NCI-H774 (cell line): ENCODE measurements around the gene CFAP92.
"Not testable (repeated sequence)": the region's sequence is repeated elsewhere in the genome, so short reads cannot be mapped to it uniquely, and the experiment has no call there.

ENCODE experiments used
- DNase-seq: peaks from one replicate; lab custom pipeline; 2025; lab: John Stamatoyannopoulos, UW

CFAP92 gene

GRCh38 chr3:128933922-128934253, 60.0 kb downstream of the CFAP92 start:
- DNase-seq = no peak

GRCh38 chr3:128933213-128933921, 60.5 kb downstream of the CFAP92 start:
- DNase-seq = no peak

GRCh38 chr3:128932516-128933212, 61.2 kb downstream of the CFAP92 start:
- DNase-seq = no peak

- no peak for DNase-seq
These were observed 62.8 kb downstream of the CFAP92 start for GRCh38 chr3:128931046-128931445.

- no peak for DNase-seq
These were observed 64.5 kb downstream of the CFAP92 start for GRCh38 chr3:128929364-128929763.

- not testable (repeated sequence) for DNase-seq
These were observed 69.9 kb downstream of the CFAP92 start for GRCh38 chr3:128923986-128924385.

GRCh38 chr3:128923576-128923975, 70.3 kb downstream of the CFAP92 start:
- no peak for DNase-seq

GRCh38 chr3:128922804-128923459, 70.9 kb downstream of the CFAP92 start:
- no peak for DNase-seq

- DNase-seq = no peak
These were observed 73.9 kb downstream of the CFAP92 start for GRCh38 chr3:128919988-128920387.

- no peak for DNase-seq
These were observed 76.6 kb downstream of the CFAP92 start for GRCh38 chr3:128917291-128917690.

- no peak for DNase-seq
These were observed 78.8 kb downstream of the CFAP92 start for GRCh38 chr3:128914966-128915645.

- no peak for DNase-seq
These were observed 82.0 kb downstream of the CFAP92 start for GRCh38 chr3:128911911-128912310.

- DNase-seq = no peak
These were observed 83.9 kb downstream of the CFAP92 start for GRCh38 chr3:128910006-128910405.

GRCh38 chr3:128908951-128909350, 84.9 kb downstream of the CFAP92 start:
- no peak for DNase-seq

GRCh38 chr3:128907706-128908445, 86.0 kb downstream of the CFAP92 start:
- DNase-seq = no peak

GRCh38 chr3:128906804-128907525, 86.9 kb downstream of the CFAP92 start:
- DNase-seq = no peak

GRCh38 chr3:128906031-128906803, 87.7 kb downstream of the CFAP92 start:
- no peak for DNase-seq

GRCh38 chr3:128903501-128903900, 90.4 kb downstream of the CFAP92 start:
- no peak for DNase-seq

GRCh38 chr3:128902426-128902825, 91.5 kb downstream of the CFAP92 start:
- DNase-seq = no peak
